GM21390 (cell line): Measurements from ENCODE around the gene PTPRN2.

Experiments used
- ATAC-seq: cut with Tn5 transposase; IDR thresholded peaks from one replicate; pipeline ENCODE4 v1.9.1; 2021; ENCODE audit not compliant: unreplicated experiment

PTPRN2 gene

DNA sequence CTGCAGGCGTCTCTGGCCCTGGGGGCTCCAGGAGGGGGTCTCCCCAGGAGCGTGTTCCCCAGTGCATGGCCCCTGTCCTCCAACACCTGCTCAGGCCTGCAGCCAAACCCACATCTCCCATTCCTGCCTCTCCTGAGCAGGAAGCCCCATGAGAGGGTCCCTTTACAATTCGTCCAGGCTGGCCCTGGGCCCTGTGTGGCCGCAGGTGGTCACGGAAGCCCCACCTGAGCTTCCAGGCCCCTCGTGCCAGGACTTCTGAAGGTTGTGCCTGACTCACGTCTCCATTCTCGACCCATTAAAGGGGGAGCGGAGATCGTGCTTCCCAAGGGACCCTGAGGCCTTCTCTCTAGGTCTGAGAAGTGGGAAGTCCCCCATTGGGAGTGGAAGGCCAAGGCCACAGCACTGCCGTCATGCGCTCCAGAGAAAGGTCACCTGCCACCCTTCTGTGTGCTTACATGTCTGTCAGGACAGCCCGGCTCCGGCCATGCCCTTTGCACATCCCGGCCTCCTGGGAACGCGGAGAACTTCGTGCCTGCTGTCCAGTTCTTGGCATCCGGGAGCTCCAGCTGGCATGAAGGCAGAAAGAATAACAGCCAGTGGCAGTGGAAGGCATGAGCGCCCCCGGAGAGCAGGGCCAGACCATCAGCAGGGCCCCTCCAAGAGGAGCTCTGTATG lies 868.5 kb downstream of the PTPRN2 start:
- no peak for ATAC-seq

GRCh38 chr7:157718303-157719007 lies 869.2 kb downstream of the PTPRN2 start:
- ATAC-seq: no peak

- ATAC-seq: no peak
Measured at GRCh38 chr7:157717211-157718174, 870.1 kb downstream of the PTPRN2 start.

DNA sequence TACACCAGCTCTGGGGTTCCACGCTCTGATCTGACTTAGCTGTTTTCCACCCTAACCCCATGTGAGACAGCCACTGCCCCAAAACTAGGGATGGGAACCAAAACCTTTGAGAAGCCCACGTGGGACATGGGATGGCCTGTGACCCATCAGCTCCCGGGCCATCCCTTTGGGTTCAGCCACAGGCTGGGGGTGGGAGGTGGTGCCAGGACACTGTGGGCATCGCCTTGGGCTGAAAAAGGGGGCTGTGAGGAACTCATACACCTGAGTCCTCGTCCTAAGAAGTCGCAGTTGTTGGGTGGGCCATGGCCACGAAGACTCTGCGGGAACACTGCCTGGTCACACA lies 871.7 kb downstream of the PTPRN2 start:
- ATAC-seq: no peak

- ATAC-seq: no peak
Measured at GRCh38 chr7:157715071-157715937, 872.3 kb downstream of the PTPRN2 start.

DNA sequence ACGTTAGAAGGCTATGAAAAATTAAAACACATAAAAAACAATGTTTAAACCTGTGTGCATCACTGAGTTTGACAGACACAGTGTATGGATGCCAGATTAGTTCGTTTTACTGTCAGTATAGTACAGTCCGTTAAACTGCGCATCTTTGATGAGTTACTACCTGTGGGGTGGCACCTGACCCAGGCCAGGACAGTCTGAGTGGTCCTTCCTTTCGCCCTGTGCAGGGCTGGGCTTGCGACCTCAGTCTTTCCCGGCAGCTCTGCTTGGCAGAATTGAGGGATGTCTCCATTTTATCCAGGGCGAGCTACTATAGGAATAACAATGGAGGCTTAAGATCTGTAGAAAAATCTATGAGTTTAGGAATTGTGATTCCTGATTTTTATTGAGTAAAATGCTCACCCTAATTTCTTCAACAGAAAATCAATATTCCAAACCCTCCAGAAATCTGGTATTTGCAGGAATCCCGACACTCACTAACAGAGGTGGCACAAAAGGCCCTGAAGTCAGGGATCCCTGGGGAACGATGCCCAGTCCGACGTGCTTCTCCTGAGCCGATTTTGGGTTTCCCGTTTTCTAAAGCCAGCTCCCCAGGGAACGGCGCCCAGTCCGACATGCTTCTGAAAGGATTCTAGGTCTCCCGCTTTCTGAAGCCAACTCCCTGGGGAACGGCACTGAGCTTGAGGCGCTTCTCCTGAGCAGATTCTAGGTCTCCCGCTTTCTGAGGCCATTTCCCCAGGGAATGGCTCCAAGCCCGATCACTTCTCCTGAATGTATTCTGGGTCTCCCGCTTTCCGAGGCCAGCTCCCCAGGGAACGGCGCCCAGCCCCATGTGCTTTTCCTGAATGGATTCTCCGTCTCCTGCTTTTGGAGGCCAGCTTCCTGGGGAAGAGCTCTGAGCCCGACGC lies 873.2 kb downstream of the PTPRN2 start:
- no peak for ATAC-seq

DNA sequence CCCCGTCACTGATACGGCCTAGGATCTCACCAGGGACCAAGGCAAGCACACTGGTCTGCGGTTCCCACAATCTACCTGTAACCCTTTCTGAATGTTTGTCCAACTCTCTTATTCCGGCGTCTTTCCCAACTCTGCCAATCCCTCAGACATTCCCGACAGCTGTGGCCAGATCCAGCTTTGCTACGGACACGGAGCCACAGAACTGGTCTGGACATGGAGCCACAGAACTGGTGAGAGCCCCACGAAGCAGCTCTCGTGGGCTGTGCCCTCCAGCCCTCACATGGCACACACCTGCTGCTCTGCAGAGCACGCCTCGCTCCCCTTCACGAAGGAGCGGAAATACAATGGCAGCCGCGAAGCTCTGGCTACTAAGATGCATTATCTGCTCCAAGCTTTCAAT lies 874.0 kb downstream of the PTPRN2 start:
- ATAC-seq: no peak

GRCh38 chr7:157712666-157713235 lies 874.9 kb downstream of the PTPRN2 start:
- no peak for ATAC-seq

GRCh38 chr7:157711353-157711888 lies 876.2 kb downstream of the PTPRN2 start:
- no peak for ATAC-seq

GRCh38 chr7:157710396-157710795 lies 877.2 kb downstream of the PTPRN2 start:
- ATAC-seq: no peak

- ATAC-seq: no peak
Measured at GRCh38 chr7:157709531-157710251, 877.9 kb downstream of the PTPRN2 start.

- ATAC-seq: no peak
Measured at GRCh38 chr7:157708919-157709295, 878.7 kb downstream of the PTPRN2 start.

DNA sequence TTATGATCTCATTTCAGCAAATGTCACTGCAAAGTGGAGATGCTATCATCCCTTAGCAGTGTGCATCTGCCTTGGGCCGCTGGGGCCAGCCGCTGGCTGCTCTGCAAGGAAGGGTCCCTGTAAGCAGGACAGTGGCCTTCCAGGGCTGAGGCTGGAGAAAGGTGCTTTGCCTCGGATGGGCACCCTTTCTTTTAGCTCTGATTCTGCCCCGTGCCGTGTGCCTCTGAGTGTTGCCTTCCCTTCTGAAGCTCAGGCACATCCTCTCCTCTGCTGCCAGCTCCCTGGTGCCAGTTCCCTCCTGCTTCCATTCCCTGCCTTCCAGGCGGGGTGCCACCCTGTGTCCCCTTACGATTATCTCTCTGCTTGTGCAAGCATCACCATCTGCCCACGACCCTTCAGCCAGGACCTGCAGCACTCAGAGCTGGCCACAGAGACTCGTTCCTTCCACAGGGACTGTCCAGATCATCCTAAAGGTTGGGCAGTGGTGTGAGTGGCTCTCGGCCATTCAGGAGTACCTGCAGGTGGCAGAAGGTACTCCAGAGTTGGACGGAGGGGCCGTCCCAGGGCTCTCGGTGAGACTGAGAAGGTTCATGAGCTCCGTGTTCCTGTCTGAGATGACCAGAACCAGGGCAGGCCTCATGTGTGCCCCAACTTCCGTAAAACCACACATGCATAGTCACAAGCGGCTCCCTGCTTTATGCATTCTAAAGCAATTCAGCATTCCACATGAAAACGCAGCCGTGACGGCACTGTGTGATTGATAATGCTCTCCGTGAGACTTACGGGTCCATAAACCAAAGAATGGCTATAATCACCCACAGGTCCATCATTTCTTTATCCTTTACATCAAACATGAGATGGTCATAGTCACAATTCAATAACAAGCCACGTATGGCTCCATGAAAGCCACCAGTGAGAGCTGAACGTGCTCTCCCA lies 879.4 kb downstream of the PTPRN2 start:
- no peak for ATAC-seq

DNA sequence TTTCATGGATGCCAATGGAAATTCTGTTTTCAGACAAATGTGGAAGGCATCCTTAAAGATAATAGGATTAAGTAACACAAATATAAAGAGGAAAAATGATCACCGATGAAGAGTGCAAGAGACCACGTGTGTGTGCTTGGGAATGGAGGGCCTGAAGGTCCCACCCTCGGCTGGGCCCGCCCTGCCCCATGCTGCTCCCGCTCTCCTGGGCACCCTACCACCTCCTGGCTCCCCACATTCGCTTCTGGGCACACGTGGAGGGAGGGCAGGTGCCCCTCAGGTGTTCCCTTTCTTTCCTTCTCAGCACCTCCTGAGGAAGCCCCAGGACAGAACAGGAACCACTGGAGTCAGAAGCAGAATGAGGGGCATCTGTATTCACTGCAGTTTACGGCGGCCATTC lies 883.3 kb downstream of the PTPRN2 start:
- ATAC-seq: no peak

DNA sequence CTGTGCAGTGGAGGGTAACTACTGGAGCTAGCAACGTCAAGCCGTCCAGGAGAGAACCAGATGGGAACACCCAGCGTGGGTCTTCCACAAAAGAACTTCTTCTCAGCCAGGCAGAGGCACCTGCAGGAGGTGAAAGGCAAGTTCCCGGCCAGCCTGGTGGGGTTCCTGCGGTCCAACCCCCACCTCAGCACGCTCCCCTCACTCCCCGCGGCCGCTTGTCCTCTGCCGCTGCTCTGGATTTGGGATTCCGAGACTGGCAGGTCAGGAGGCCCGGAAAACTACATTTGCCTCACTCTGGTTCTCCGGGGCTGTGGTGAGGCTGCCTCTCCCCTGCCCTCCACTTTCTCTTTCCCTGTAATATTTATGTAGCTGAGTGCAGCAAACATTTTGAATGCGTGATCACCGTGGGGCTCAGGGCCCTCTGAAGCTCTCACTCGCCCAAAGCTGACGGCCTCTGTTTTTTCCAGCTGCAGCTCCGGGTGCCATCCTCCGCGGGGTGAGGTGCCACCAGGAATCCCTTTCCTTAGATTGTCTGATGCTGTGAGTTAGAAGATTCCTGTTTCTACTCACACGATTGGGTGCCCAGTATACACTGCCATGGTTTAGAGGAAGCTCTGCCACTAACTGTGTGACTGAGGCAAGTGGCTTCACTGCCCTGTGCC lies 884.0 kb downstream of the PTPRN2 start:
- no peak for ATAC-seq

- ATAC-seq: no peak
Measured at GRCh38 chr7:157703131-157703530, 884.5 kb downstream of the PTPRN2 start.
